Trophoblast cell (in vitro differentiated cells and primary cell): ENCODE results near the gene SMC3.

Source experiments
- DNase-seq, 2 donors: peaks; one replicate each; pipeline ENCODE4 v3.0.0-alpha.2; 2016
- H2AFZ ChIP-seq: 2 replicates; pipeline ENCODE4 v1.6.1; 2013; ENCODE audit warnings: low read length, moderate library complexity, mild to moderate bottlenecking; ENCODE audit not compliant: insufficient read depth, poor library complexity
- H2AK5ac ChIP-seq: 2 replicates; pipeline ENCODE4 v1.6.1; 2013; ENCODE audit warnings: mild to moderate bottlenecking, low read length
- H2BK120ac ChIP-seq: 2 replicates; pipeline ENCODE4 v1.6.1; 2013; ENCODE audit warnings: low read length, mild to moderate bottlenecking, moderate library complexity; ENCODE audit not compliant: insufficient read depth, poor library complexity
- H2BK12ac ChIP-seq: 2 replicates; pipeline ENCODE4 v1.6.1; 2013; ENCODE audit warnings: mild to moderate bottlenecking, low read length, moderate library complexity
- H2BK5ac ChIP-seq: 2 replicates; pipeline ENCODE4 v1.6.1; 2013; ENCODE audit warnings: low read length, low read depth, moderate library complexity, mild to moderate bottlenecking; ENCODE audit not compliant: poor library complexity
- H3K14ac ChIP-seq: 2 replicates; pipeline ENCODE4 v1.6.1; 2013; ENCODE audit warnings: mild to moderate bottlenecking, low read length
- H3K18ac ChIP-seq: 2 replicates; pipeline ENCODE4 v1.6.1; 2013; ENCODE audit warnings: mild to moderate bottlenecking, low read length
- H3K23ac ChIP-seq: 2 replicates; pipeline ENCODE4 v1.6.1; 2013; ENCODE audit warnings: low read length
- H3K27ac ChIP-seq: 2 replicates; pipeline ENCODE4 v1.5.1; 2013; ENCODE audit warnings: low read depth, mild to moderate bottlenecking, inconsistent platforms, low read length, moderate library complexity
- H3K27me3 ChIP-seq: 2 replicates; pipeline ENCODE4 v1.6.1; 2013; ENCODE audit warnings: inconsistent platforms, mild to moderate bottlenecking, low read length, moderate library complexity; ENCODE audit not compliant: insufficient read depth
- H3K36me3 ChIP-seq, 2 experiments: 1 replicate in 1 of 2; 2 replicates in 1 of 2; pipeline ENCODE4 v1.6.1; 2013; ENCODE audit warnings: low read length in 2 of 2, mild to moderate bottlenecking in 2 of 2, moderate library complexity in 1 of 2; ENCODE audit not compliant: insufficient read depth in 2 of 2, control insufficient read depth in 1 of 2
- H3K4ac ChIP-seq: 2 replicates; pipeline ENCODE4 v1.6.1; 2013; ENCODE audit warnings: low read depth, mild to moderate bottlenecking, low read length, moderate library complexity
- H3K4me1 ChIP-seq, 2 experiments: 1 replicate in 1 of 2; 2 replicates in 1 of 2; pipeline ENCODE4 v1.6.1; 2013; ENCODE audit warnings: low read length in 2 of 2, mild to moderate bottlenecking in 2 of 2, moderate library complexity in 1 of 2; ENCODE audit not compliant: insufficient read depth in 2 of 2, control insufficient read depth in 1 of 2
- H3K4me2 ChIP-seq: 2 replicates; pipeline ENCODE4 v1.6.1; 2013; ENCODE audit warnings: inconsistent platforms, mild to moderate bottlenecking, low read length, moderate library complexity
- H3K4me3 ChIP-seq: 2 replicates; pipeline ENCODE4 v1.5.1; 2013; ENCODE audit warnings: mild to moderate bottlenecking, low read depth, low read length, inconsistent platforms
- H3K79me1 ChIP-seq: one replicate; pipeline ENCODE4 v1.6.1; 2013; ENCODE audit warnings: low read length
- H3K79me2 ChIP-seq: 2 replicates; pipeline ENCODE4 v1.6.1; 2013; ENCODE audit warnings: low read length, mild to moderate bottlenecking; ENCODE audit not compliant: control insufficient read depth, insufficient read depth, poor library complexity
- H3K9ac ChIP-seq: 2 replicates; pipeline ENCODE4 v1.6.1; 2013; ENCODE audit warnings: mild to moderate bottlenecking, low read length
- H3K9me3 ChIP-seq: 2 replicates; pipeline ENCODE4 v1.6.1; 2013; ENCODE audit warnings: low read depth, mild to moderate bottlenecking, control low read depth, inconsistent platforms, low read length; ENCODE audit not compliant: insufficient read depth
- H4K12ac ChIP-seq: 2 replicates; pipeline ENCODE4 v1.6.1; 2013; ENCODE audit warnings: low read depth, mild to moderate bottlenecking, low read length, moderate library complexity
- H4K8ac ChIP-seq: 2 replicates; pipeline ENCODE4 v1.6.1; 2013; ENCODE audit warnings: low read depth, mild to moderate bottlenecking, low read length, moderate library complexity
- H4K91ac ChIP-seq: one replicate; pipeline ENCODE4 v1.6.1; 2013; ENCODE audit warnings: low read depth, mild to moderate bottlenecking, low read length, moderate library complexity
- WGBS: extraction: QIAGEN DNeasy Blood & Tissue Kit; methylation state at CpG from one replicate; pipeline ENCODE4 v1.1.7; 2013; ENCODE audit warnings: missing lambda C conversion rate; ENCODE audit not compliant: insufficient read length, insufficient coverage; ENCODE audit errors: extremely low coverage; 5-methylcytosine and 5-hydroxymethylcytosine counted together

The SMC3 gene

GRCh38 chr10:110553905-110554304, 13.6 kb upstream of the SMC3 start:
- Histone ChIP-seq H3K36me3 (no peaks in the 10 kb centered on the region), H3K9me3 (no peaks in the 10 kb centered on the region), H3K18ac (no peak overlapping the region), H3K79me1 (no peaks in the 10 kb centered on the region), H3K9ac (no peak overlapping the region), H3K23ac (no peak overlapping the region), H4K91ac (no peak overlapping the region), H2BK5ac (no peak overlapping the region), H2BK12ac (no peak overlapping the region), H3K79me2 (no peaks in the 10 kb centered on the region), H2BK120ac (no peak overlapping the region), H3K4me3 (no peak overlapping the region), H3K27me3 (no peaks in the 10 kb centered on the region), H3K14ac (no peak overlapping the region), H4K12ac (no peak overlapping the region), H3K4me2 (no peak overlapping the region), H3K27ac (no peak overlapping the region), H3K4ac (no peak overlapping the region), H3K4me1 (no peaks in the 10 kb centered on the region), H4K8ac (no peak overlapping the region), H2AK5ac (no peak overlapping the region), H2AFZ (no peak overlapping the region)
- WGBS, result no CpG with 5 or more reads among the region's 2 CpGs
- no peak for DNase-seq

- no peak overlapping the region for H2BK120ac ChIP-seq
- H3K27me3 ChIP-seq, result no peaks in the 10 kb centered on the region
These were observed 11.2 kb upstream of the SMC3 start for GRCh38 chr10:110556296-110556695.

DNA sequence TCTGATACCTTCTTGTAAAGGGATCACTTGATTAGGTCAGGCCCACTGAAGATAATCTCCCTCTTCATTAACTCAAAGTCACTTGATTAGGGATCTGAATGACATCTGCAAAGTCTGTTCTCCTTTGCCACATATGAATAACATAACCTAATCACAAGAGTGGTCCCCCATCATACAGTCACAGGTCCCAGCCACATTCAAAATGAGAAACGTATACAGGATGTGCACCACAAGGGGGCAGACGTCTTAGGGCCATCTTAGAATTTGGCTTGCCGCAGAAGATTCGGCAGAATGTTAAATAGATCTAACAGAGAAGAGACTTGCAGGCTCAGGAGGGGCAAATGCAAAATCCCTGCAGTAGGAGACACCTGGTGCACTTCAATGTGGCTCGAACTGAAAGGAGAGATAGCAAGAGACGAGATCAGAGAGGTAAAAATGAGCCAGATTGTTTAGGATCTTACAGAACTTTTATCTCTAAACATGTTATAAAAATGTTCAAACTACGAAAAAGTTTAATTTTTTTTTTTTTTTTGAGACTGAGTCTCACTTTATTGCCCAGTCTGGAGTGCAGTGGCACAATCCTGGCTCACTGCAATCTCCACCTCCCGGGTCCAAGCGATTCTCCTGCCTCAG, 10.4 kb upstream of the SMC3 start:
- Histone ChIP-seq H3K9me3 (no peaks in the 10 kb centered on the region), H2BK120ac (no peak overlapping the region), H3K27ac (no peak overlapping the region), H3K79me2 (no peaks in the 10 kb centered on the region), H3K36me3 (no peaks in the 10 kb centered on the region), H3K23ac (no peak overlapping the region), H2BK12ac (no peak overlapping the region), H2AFZ (no peak overlapping the region), H3K27me3 (no peaks in the 10 kb centered on the region), H4K12ac (no peak overlapping the region), H3K4me3 (no peak overlapping the region), H2BK5ac (no peak overlapping the region), H4K8ac (no peak overlapping the region), H3K4me1 (no peaks in the 10 kb centered on the region), H4K91ac (no peak overlapping the region), H3K4me2 (no peak overlapping the region), H3K79me1 (no peaks in the 10 kb centered on the region), H3K4ac (no peak overlapping the region), H3K14ac (no peak overlapping the region), H3K18ac (no peak overlapping the region), H3K9ac (no peak overlapping the region), H2AK5ac (no peak overlapping the region)
- no CpG with 5 or more reads among the region's 9 CpGs for WGBS
- peak; percentile 36 to 78 for DNase-seq

More at GRCh38 chr10:110556296-110556695, 11.2 kb upstream of the SMC3 start:
- no peak overlapping the region for H3K9ac ChIP-seq
- no peaks in the 10 kb centered on the region for H3K4me1 ChIP-seq
- H3K27ac ChIP-seq, result no peak overlapping the region
- H2BK12ac ChIP-seq, result no peak overlapping the region
- no peak overlapping the region for H3K23ac ChIP-seq
- H2AFZ ChIP-seq, result no peak overlapping the region
- H3K36me3 ChIP-seq, result no peaks in the 10 kb centered on the region
- no peak overlapping the region for H2BK5ac ChIP-seq
- no CpG with 5 or more reads among the region's 1 CpG for WGBS
- no peak overlapping the region for H3K14ac ChIP-seq
- H3K79me1 ChIP-seq, result no peaks in the 10 kb centered on the region
- no peak overlapping the region for H4K91ac ChIP-seq
- no peaks in the 10 kb centered on the region for H3K9me3 ChIP-seq
- H3K4ac ChIP-seq, result no peak overlapping the region
- no peak overlapping the region for H3K4me2 ChIP-seq
- no peak overlapping the region for H4K12ac ChIP-seq
- H3K18ac ChIP-seq, result no peak overlapping the region
- no peaks in the 10 kb centered on the region for H3K79me2 ChIP-seq
- no peak for DNase-seq
- H3K4me3 ChIP-seq, result no peak overlapping the region
- H4K8ac ChIP-seq, result no peak overlapping the region
- no peak overlapping the region for H2AK5ac ChIP-seq

GRCh38 chr10:110558041-110558440, 9.5 kb upstream of the SMC3 start:
- Histone ChIP-seq H2AFZ (no peak overlapping the region), H4K91ac (no peak overlapping the region), H3K23ac (no peak overlapping the region), H3K27ac (no peak overlapping the region), H3K36me3 (no peaks in the 10 kb centered on the region), H3K27me3 (no peaks in the 10 kb centered on the region), H3K79me1 (no peaks in the 10 kb centered on the region), H3K79me2 (no peaks in the 10 kb centered on the region), H3K9ac (no peak overlapping the region), H3K9me3 (no peaks in the 10 kb centered on the region), H2BK12ac (no peak overlapping the region), H2BK5ac (no peak overlapping the region), H4K12ac (no peak overlapping the region), H3K4me1 (no peaks in the 10 kb centered on the region), H2AK5ac (no peak overlapping the region), H3K4me3 (no peak overlapping the region), H3K4me2 (no peak overlapping the region), H3K18ac (no peak overlapping the region), H3K4ac (no peak overlapping the region), H3K14ac (no peak overlapping the region), H2BK120ac (no peak overlapping the region), H4K8ac (no peak overlapping the region)
- WGBS, result 100% methylated on average over 1 of the region's 3 CpGs
- DNase-seq, result no peak
